Progenitor cell of endocrine pancreas (in vitro differentiated cells): ENCODE data around the gene PTPRM. TPM values are rescaled to one million over a fixed set of nuclear protein-coding genes. Genes with fewer than 3 reads are reported as not detected.

ENCODE experiments used
- DNase-seq: peaks from one replicate; pipeline ENCODE4 v3.0.0; 2021; ENCODE audit warnings: low spot score; ENCODE audit not compliant: unreplicated experiment
- H3K27ac Mint-ChIP-seq: 2 replicates; pipeline ENCODE4 v1.8.0; 2021; ENCODE audit warnings: mild to moderate bottlenecking, moderate library complexity, mixed read lengths
- H3K27me3 Mint-ChIP-seq: 2 replicates; pipeline ENCODE4 v1.8.0; 2021; ENCODE audit warnings: mixed read lengths
- H3K36me3 Mint-ChIP-seq: 2 replicates; pipeline ENCODE4 v1.8.0; 2022; ENCODE audit warnings: mixed read lengths; ENCODE audit not compliant: insufficient read depth
- H3K4me1 Mint-ChIP-seq: 2 replicates; pipeline ENCODE4 v1.8.0; 2021; ENCODE audit warnings: low read depth, mixed read lengths
- H3K4me3 Mint-ChIP-seq: 2 replicates; pipeline ENCODE4 v1.8.0; 2021; ENCODE audit warnings: low read depth, mild to moderate bottlenecking, moderate library complexity, mixed read lengths
- H3K9me3 Mint-ChIP-seq: 2 replicates; pipeline ENCODE4 v1.8.0; 2021; ENCODE audit warnings: low read depth, mixed read lengths
- total RNA-seq: library from RNA; stranded (reverse); gene quantifications from 2 replicates; pipeline ENCODE4 v1.2.1, GENCODE V29; 2021
- TF ChIP-seq, protein P1 (sequence below): fragments of 200-600 bp; sonication (generic); IDR thresholded peaks from one replicate; pipeline ENCODE4 v1.5.0; 2021; ENCODE audit warnings: antibody characterized with exemption, mild to moderate bottlenecking; ENCODE audit not compliant: unreplicated experiment

PTPRM gene
- total RNA-seq, 1 donor from 2014 or later, result 23.2 TPM

DNA sequence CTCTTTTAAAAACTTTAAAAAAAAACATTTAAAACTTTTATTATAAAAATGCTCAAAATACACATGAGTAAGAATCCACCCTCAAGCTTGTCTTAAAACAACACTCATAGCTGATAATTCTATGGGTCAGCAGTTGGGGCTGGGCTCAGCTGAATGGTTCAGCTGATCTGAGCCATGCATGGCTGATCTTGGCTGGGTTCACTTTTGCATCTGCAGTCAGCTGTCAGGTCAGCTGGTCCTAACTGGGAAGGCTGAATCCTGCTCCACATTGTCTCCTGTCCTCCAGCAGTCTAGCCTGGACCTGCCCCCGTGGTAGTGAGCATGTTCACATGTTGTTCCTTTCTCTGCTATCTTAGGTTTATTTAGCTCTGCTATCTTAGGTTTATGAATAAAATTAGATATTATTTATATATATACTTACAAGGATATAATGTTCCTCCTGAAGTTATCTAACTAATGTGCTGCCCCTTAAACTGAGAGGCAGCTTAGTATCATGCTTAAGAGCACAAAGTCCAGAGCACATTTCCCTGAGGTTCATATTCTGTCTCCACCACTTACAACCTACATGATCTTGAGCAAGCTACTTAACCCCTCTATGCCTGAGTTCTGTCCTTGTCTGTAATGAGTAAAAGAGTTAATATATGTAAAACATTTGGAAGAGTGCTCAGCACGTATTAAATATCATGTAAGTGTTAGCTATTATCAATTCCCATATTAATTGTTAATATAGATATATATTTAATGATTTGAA is 309.4 kb downstream of the PTPRM start:
- Mint-ChIP-seq H3K27ac (no peak overlapping the region), H3K4me1 (peaks cover 18% of the 10 kb centered on the region), H3K4me3 (no peak overlapping the region), H3K9me3 (peaks cover 6% of the 10 kb centered on the region), H3K36me3 (peaks cover 3% of the 10 kb centered on the region), H3K27me3 (peaks cover 11% of the 10 kb centered on the region)
- no peak for DNase-seq
- TF ChIP-seq, protein P1, sequence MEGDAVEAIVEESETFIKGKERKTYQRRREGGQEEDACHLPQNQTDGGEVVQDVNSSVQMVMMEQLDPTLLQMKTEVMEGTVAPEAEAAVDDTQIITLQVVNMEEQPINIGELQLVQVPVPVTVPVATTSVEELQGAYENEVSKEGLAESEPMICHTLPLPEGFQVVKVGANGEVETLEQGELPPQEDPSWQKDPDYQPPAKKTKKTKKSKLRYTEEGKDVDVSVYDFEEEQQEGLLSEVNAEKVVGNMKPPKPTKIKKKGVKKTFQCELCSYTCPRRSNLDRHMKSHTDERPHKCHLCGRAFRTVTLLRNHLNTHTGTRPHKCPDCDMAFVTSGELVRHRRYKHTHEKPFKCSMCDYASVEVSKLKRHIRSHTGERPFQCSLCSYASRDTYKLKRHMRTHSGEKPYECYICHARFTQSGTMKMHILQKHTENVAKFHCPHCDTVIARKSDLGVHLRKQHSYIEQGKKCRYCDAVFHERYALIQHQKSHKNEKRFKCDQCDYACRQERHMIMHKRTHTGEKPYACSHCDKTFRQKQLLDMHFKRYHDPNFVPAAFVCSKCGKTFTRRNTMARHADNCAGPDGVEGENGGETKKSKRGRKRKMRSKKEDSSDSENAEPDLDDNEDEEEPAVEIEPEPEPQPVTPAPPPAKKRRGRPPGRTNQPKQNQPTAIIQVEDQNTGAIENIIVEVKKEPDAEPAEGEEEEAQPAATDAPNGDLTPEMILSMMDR, result no peak

DNA sequence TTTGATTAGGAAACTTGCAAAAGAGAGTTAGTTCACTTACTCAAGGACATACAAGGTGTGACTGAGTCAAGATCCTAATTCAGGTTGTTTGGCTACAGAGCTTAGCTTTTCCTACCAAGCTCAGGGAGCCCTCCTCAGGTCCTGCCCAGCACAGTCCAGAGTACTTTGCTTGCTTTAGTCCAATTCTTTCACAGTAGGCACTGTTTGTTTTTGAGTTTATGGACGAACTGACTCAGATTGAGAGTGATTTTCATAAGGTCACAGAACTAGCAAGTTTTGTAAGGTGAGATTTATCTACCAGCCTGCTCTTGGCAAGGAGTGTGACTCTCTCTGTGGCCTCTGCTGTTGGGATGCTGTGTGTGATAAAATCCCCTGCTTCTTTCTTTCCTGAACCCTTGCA is 310.5 kb downstream of the PTPRM start:
- peaks cover 3% of the 10 kb centered on the region for H3K36me3 Mint-ChIP-seq
- peaks cover 18% of the 10 kb centered on the region for H3K4me1 Mint-ChIP-seq
- H3K27me3 Mint-ChIP-seq, result peaks cover 15% of the 10 kb centered on the region
- TF ChIP-seq, protein P1, result no peak
- peaks cover 6% of the 10 kb centered on the region for H3K9me3 Mint-ChIP-seq
- no peak overlapping the region for H3K27ac Mint-ChIP-seq
- no peak for DNase-seq
- no peak overlapping the region for H3K4me3 Mint-ChIP-seq

DNA sequence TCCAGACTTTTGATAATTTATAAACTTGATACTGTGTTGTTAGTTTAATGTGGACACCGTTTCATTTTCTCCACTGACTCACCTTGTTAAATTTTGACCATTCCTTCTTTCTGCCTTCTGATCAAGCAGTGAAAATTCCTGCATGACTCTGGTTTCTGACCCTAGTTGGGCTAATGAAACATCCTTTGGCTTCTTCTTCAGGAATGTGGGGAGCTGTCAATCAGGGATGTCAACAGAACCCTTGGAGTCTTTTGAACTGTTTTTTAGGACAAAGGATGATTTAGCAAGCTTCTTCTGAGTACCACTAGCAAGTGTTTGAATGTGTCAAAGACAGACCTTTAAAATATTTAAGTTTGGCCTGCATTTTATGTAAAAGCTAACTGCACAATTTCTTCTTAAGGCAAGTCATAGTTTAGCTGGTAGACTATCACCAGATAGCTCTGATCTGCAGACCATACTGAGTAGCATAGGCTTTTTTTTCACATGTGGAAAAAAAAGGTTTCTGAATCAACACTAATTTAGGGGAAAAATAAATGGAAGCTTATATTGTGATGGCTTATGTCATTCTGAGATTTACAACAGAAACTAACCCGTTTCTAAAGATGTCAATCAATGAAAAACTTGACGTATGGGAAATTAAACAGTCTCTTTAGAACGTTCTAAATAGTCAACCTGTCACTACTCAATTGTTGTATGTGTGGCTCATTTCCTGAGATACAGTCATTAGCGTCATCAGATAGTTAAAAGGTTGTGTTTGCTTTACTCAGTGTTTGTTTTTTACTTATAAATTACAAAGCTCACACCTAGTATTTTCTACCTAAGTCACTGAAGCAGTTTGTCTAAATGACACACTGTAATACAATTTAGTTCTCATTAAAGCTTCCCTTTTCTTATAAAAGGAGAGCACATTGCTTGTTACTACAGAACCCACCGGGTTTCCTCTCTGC is 311.4 kb downstream of the PTPRM start:
- Mint-ChIP-seq H3K9me3 (peaks cover 6% of the 10 kb centered on the region), H3K27me3 (peaks cover 15% of the 10 kb centered on the region), H3K4me3 (no peak overlapping the region), H3K36me3 (peaks cover 3% of the 10 kb centered on the region), H3K27ac (no peak overlapping the region), H3K4me1 (peaks cover 18% of the 10 kb centered on the region)
- no peak for DNase-seq
- TF ChIP-seq, protein P1, result no peak

DNA sequence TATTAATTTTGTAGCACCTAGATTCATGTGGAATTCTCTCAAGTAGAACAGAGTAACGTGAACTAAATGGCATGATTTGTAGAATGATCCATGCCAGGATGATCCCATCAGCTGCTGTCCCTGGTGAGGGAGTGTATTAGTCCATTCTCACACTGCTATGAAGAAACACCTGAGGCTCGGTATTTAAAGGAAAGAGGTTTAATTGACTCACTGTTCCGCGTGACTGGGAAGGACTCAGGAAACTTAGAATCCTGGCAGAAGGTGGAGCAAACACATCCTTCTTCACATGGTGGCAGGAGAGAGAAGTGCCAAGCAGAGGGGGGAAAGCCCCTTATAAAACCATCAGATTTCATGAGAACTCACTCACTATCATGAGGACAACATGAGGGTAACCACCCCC is 312.6 kb downstream of the PTPRM start:
- TF ChIP-seq, protein P1, result no peak
- H3K27me3 Mint-ChIP-seq, result peaks cover 15% of the 10 kb centered on the region
- peaks cover 3% of the 10 kb centered on the region for H3K36me3 Mint-ChIP-seq
- H3K4me3 Mint-ChIP-seq, result no peak overlapping the region
- DNase-seq, result no peak
- H3K4me1 Mint-ChIP-seq, result peaks cover 18% of the 10 kb centered on the region
- no peak overlapping the region for H3K27ac Mint-ChIP-seq
- peaks cover 6% of the 10 kb centered on the region for H3K9me3 Mint-ChIP-seq

DNA sequence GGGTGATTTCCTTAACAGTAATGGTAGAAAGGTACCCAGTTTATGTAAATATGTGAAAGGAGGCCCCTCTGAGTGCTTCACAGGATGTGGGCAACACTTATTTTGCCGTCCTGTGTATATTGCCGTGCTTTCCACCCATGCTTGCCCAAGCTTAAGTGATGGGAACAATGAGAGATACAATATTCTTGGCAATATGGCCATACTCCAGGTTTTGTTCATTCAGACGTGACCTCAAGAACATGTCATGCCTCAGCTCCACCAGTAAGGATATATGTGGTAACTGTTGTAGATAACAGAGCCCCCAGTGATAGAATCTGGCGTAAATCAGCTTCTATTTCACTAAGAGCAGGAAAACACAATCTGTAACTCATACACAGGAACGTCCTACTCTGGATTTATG is 318.7 kb downstream of the PTPRM start:
- H3K4me1 Mint-ChIP-seq, result no peaks in the 10 kb centered on the region

More for the DNA sequence above, 318.7 kb downstream of the PTPRM start:
- H3K27ac Mint-ChIP-seq, result no peak overlapping the region
- no peaks in the 10 kb centered on the region for H3K36me3 Mint-ChIP-seq
- no peaks in the 10 kb centered on the region for H3K9me3 Mint-ChIP-seq
- no peak for DNase-seq
- no peak overlapping the region for H3K4me3 Mint-ChIP-seq
- peaks cover 7% of the 10 kb centered on the region for H3K27me3 Mint-ChIP-seq
- TF ChIP-seq, protein P1, result no peak
